Psoas muscle (tissue), 8 donors: ENCODE measurements around the gene MYOC. TPM values are rescaled to one million over a fixed set of nuclear protein-coding genes. Genes with fewer than 3 reads are reported as not detected.
A peak's percentile ranks its signal among the peaks of the same experiment; 100 is the strongest.

Source experiments
- ATAC-seq, 4 donors: fragments of 200-7000 bp; cut with Tn5 transposase; one replicate each; pipeline ENCODE4 v1.9.1; 2020; ENCODE audit warnings: moderate library complexity in 3 of 4, mild to moderate bottlenecking in 2 of 4
- DNase-seq, 2 donors: peaks; one replicate each; pipeline ENCODE4 v3.0.0-alpha.2; 2020
- H3K27ac ChIP-seq: fragments of 200-600 bp; one replicate; pipeline ENCODE4 v1.8.0; 2022
- H3K27me3 ChIP-seq, 3 donors: fragments of 200-600 bp in 1 of 3; one replicate each; pipeline versions ENCODE4 v1.6.1 to v1.8.0; 2013 to 2022; ENCODE audit warnings: low read length in 2 of 3, mild to moderate bottlenecking in 2 of 3, moderate library complexity in 1 of 3; ENCODE audit not compliant: insufficient read depth in 3 of 3
- H3K36me3 ChIP-seq, 2 donors: fragments of 200-600 bp in 1 of 2; one replicate each; pipeline versions ENCODE4 v1.6.1 to v1.8.0; 2013 to 2022; ENCODE audit warnings: low read depth in 1 of 2, mild to moderate bottlenecking in 1 of 2, moderate library complexity in 1 of 2; ENCODE audit not compliant: insufficient read depth in 1 of 2
- H3K4me1 ChIP-seq: fragments of 200-600 bp; one replicate; pipeline ENCODE4 v1.8.0; 2022
- H3K4me3 ChIP-seq: fragments of 200-600 bp; one replicate; pipeline ENCODE4 v1.8.0; 2022; ENCODE audit warnings: mild to moderate bottlenecking
- H3K9me3 ChIP-seq: fragments of 200-600 bp; one replicate; pipeline ENCODE4 v1.8.0; 2022
- CTCF ChIP-seq: fragments of 200-600 bp; IDR thresholded peaks from one replicate; pipeline ENCODE4 v1.8.0; 2022; ENCODE audit warnings: antibody characterized with exemption
- WGBS, 3 donors: extraction: QIAGEN DNeasy Blood & Tissue Kit; methylation state at CpG; one replicate each; pipeline versions ENCODE4 v1.1.6 to v1.1.7; 2013; 5-methylcytosine and 5-hydroxymethylcytosine counted together
- intact Hi-C, 2 donors: fragments of 100-400 bp; cut with DNase I; formaldehyde crosslinking; loops; one replicate each; pipeline versions ENCODE4 v1.11.0 to v1.14.2; 2022
- polyA plus RNA-seq, 3 donors: library from polyadenylated mRNA; stranded (reverse); fragments of 200-250 nt; gene quantifications; one replicate each; pipeline ENCODE4 v1.2.3, GENCODE V29; 2013
- total RNA-seq, 4 donors: library from RNA; stranded (reverse); fragmentation: NEBNext Ultra II Directional in 2 of 4; extraction: Animal tissue kit (Norgen Biotek cat#: 25700) in 2 of 4; gene quantifications; one replicate each; pipeline versions ENCODE4 v1.2.1 to v1.2.4, GENCODE V29; 2021 to 2023
- donor health status: healthy with polysubstance abuse.
- donor health status: DM: no; HTN: no; CAD: no; lungs with moderate emphysema.
- donor health status: Bipolar disorder and iron deficiency.
- donor health status: healthy.
- donor health status: DM: yes; HTN: yes; CAD: no.
- donor health status: DM: no; HTN: no; CAD: no.
- donor health status: DM: no; HTN: no; CAD: no.
- donor health status: DM: yes; HTN: yes; CAD: no.

Gene MYOC
- total and polyA plus RNA-seq, 7 donors = 1.1 to 12.6 (median 3.1) TPM

GRCh38 chr1:171644805-171645483 lies 7.5 kb downstream of the MYOC start:
- Histone ChIP-seq H3K27me3 (no peaks in the 10 kb centered on the region), H3K4me3 (peak overlapping the region; percentile 43), H3K27ac (peak overlapping the region; percentile 68), H3K9me3 (no peaks in the 10 kb centered on the region), H3K4me1 (peaks cover 15% of the 10 kb centered on the region), H3K36me3 (no peaks in the 10 kb centered on the region)
- ATAC-seq = peak; percentile 88 to 91 (median 90)
- 12 to 18% (median 15%) methylated on average over 15 of the region's 15 CpGs for WGBS, 3 donors
- TF ChIP-seq CTCF = peak; percentile 82
- intact Hi-C loops = loop anchor here (1.0 to 10.0 kb wide), 5 partner anchors 71 to 337 kb away; partner anchors contain the start of genes METTL13 (in 2 of the 2) and VAMP4 (in 2 of the 2)
- peak; percentile 70 to 81 for DNase-seq

DNA sequence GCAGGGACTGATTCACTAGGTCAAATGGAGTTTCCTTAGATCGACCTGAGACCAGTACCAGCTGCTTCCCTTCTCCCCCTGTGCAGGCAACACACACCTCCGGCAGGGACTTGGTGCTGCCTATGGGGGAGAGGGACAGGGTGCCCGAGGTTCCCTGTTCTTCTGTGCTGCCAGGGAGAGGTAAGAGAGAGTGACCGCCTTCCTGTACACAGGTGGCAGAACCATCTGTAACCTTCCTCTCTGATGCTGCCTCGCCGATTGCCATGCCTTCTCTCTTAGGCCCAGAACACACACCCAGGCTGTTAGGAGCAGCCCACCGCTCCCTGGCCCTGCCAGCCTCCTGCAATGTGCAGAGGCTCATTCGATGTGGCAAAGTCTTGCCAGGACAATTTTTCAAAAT lies 9.3 kb downstream of the MYOC start:
- H3K27me3 ChIP-seq = no peaks in the 10 kb centered on the region
- WGBS, 3 donors = 78 to 80% (median 79%) methylated on average over 8 of the region's 8 CpGs
- no peak for TF ChIP-seq CTCF
- H3K4me1 ChIP-seq = peaks cover 15% of the 10 kb centered on the region
- intact Hi-C loops = loop anchor here (2.0 to 10.0 kb wide), 2 partner anchors 102 to 342 kb away; partner anchors contain the start of gene VAMP4 (in 2 of the 2)
- H3K27ac ChIP-seq = no peak overlapping the region
- DNase-seq = no peak
- no peaks in the 10 kb centered on the region for H3K36me3 ChIP-seq
- H3K9me3 ChIP-seq = no peaks in the 10 kb centered on the region
- no peak overlapping the region for H3K4me3 ChIP-seq
- no peak for ATAC-seq

DNA sequence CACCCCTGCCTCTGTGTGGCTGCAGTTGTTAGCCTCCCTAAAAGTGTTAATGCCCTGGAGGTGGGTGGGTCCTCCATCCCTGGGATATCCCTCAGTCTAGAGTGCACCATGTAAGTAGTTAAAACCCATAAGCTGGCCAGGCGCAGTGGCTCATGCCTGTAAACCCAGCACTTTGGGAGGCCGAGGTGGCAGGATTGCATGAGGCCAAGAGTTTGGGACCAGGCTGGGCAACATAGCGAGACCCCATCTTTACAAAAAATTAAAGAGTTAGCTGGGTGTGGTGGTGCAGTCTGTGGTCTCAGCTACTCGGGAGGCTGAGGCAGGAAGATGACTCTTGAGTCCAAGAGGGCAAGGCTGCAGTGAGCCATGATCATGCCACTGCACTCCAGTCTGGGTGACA lies 10.3 kb downstream of the MYOC start:
- Histone ChIP-seq H3K4me3 (no peak overlapping the region), H3K9me3 (no peaks in the 10 kb centered on the region), H3K4me1 (peaks cover 15% of the 10 kb centered on the region), H3K27ac (no peak overlapping the region), H3K36me3 (no peaks in the 10 kb centered on the region), H3K27me3 (no peaks in the 10 kb centered on the region)
- DNase-seq (no peak), ATAC-seq (no peak)
- intact Hi-C loops = loop anchor here (2.0 to 10.0 kb wide), 2 partner anchors 103 to 343 kb away; partner anchors contain the start of gene VAMP4 (in 2 of the 2)
- TF ChIP-seq CTCF = no peak
- 87 to 93% (median 87%) methylated on average over 4 of the region's 4 CpGs for WGBS, 3 donors

- Histone ChIP-seq H3K27me3 (no peaks in the 10 kb centered on the region), H3K4me1 (peaks cover 15% of the 10 kb centered on the region), H3K4me3 (no peak overlapping the region), H3K27ac (no peak overlapping the region), H3K9me3 (no peaks in the 10 kb centered on the region), H3K36me3 (no peaks in the 10 kb centered on the region)
- intact Hi-C loops = loop anchor here (10.0 kb wide), 1 partner anchor 104 kb away; the partner anchor contains the start of gene VAMP4 (in 2 of the 2)
- TF ChIP-seq CTCF = no peak
- ATAC-seq (no peak), DNase-seq (no peak)
- 48 to 74% (median 52%) methylated on average over 10 of the region's 10 CpGs for WGBS, 3 donors
These were observed 11.2 kb downstream of the MYOC start for GRCh38 chr1:171641076-171641864.
